Measurements from ENCODE around the gene RFFL.

DNA sequence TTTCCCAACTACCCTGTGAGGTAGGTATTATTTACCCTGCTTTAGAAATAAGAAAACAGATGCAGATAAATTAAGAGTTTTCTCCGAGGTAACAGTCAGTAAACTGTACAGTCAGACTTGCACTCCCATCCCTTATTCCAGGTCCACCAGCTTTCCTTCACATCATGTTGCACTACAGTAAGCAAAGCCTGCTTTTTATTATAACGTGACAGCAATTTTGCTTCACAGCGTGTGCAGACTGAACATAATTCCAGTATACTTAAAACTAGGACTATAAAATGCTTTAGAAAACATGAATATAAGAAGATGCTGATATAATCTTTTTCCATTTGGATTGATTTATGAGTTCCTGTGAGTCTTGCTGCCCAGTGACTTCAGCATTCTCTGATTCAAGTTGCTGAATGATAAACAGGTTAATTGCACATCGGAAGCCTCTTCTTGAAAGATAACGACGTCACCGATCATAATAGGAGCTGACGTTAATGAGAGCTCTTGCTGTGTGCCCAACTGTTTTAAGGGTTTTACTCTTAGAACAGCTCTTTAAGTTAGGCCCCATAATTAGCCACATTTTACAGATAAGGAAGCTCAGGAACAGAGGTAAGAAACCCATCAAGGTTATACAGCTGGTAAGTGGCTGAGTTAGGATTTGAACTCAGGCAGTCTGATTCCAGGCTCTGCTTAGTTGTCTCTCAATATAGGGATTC lies 81.8 kb downstream of the RFFL start:
- TF ChIP-seq CTCF (IDR thresholded peaks at IDR 0.05; ENCODE audit: insufficient read depth, low read depth, low read length) (no peak), EZH2 (IDR thresholded peaks at IDR 0.05; ENCODE audit: insufficient read depth, low read length) (no peak)

All from astrocyte (in vitro differentiated cells and primary cell).